ENCODE data around the gene FBXL14. TPM values are rescaled to one million over a fixed set of nuclear protein-coding genes. Genes with fewer than 3 reads are reported as not detected.

Gene FBXL14
- polyA plus RNA-seq, 1 experiment, result 3.2 TPM

DNA sequence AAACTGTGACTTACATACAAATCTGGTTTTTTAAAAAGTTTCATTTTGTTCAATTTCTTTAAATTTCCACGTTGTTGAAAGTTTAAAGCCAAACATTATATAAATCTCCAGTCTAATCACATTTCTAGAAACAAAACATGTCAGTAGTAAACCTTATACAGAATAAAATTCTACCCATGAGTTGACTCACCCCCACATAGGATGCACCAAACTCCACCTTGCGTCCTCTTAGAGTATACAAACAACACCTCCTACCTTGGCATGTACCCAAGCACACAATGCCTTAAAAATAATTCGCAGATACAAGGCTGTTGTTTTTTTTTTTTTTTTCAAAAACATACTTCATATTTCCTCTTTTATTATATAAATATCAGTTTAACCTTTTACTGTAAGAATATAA is 3.3 kb downstream of the FBXL14 start:
- 0 out of 2 replicates have a peak, but pooled peaks have one; percentile 3 for TF ChIP-seq CTCF (IDR thresholded peaks at IDR 0.05; ENCODE audit: low read depth, low read length)
- no peak for DNase-seq (ENCODE audit: low read depth, low spot score)
- Histone ChIP-seq H3K9me3 (ENCODE audit: control insufficient read depth, insufficient read depth, low read length) (no peaks in the 10 kb centered on the region), H3K27ac (ENCODE audit: low read depth, low read length) (no peak overlapping the region), H3K27me3 (ENCODE audit: control insufficient read depth, insufficient read depth, low read length) (no peaks in the 10 kb centered on the region), H3K4me3 (ENCODE audit: low read depth, low read length) (peak overlapping the region; percentile 52)
- ChIA-PET CTCF (no interaction called here), POLR2A (no interaction called here)

GRCh38 chr12:1590221-1590979 is 4.0 kb downstream of the FBXL14 start:
- H3K27me3 ChIP-seq (ENCODE audit: control insufficient read depth, insufficient read depth, low read length), result no peaks in the 10 kb centered on the region
- peak overlapping the region; percentile 42 for H3K27ac ChIP-seq (ENCODE audit: low read depth, low read length)
- TF ChIP-seq CTCF (IDR thresholded peaks at IDR 0.05; ENCODE audit: low read depth, low read length), result no peak
- ChIA-PET POLR2A (no interaction called here), CTCF (interaction anchor here (5.6 kb wide), 1 partner anchor 473 kb away, joined by 65 read pairs; no protein-coding TSS in a partner anchor)
- no peaks in the 10 kb centered on the region for H3K9me3 ChIP-seq (ENCODE audit: control insufficient read depth, insufficient read depth, low read length)
- peak overlapping the region; percentile 52 for H3K4me3 ChIP-seq (ENCODE audit: low read depth, low read length)
- DNase-seq (ENCODE audit: low read depth, low spot score), result no peak

GRCh38 chr12:1588575-1588947 is 5.8 kb downstream of the FBXL14 start:
- POLR2A ChIA-PET, result interaction anchor here (1.1 kb wide), 1 partner anchor 470 kb away, joined by 3 read pairs; no protein-coding TSS in a partner anchor
- DNase-seq (ENCODE audit: low read depth, low spot score), result no peak
- H3K27ac ChIP-seq (ENCODE audit: low read depth, low read length), result no peak overlapping the region

GRCh38 chr12:1587927-1588574 is 6.3 kb downstream of the FBXL14 start:
- H3K27ac ChIP-seq (ENCODE audit: low read depth, low read length), result no peak overlapping the region
- POLR2A ChIA-PET, result interaction anchor here (1.1 kb wide), 1 partner anchor 470 kb away, joined by 3 read pairs; no protein-coding TSS in a partner anchor
- no peaks in the 10 kb centered on the region for H3K27me3 ChIP-seq (ENCODE audit: control insufficient read depth, insufficient read depth, low read length)
- no peaks in the 10 kb centered on the region for H3K9me3 ChIP-seq (ENCODE audit: control insufficient read depth, insufficient read depth, low read length)
- no peak overlapping the region for H3K4me3 ChIP-seq (ENCODE audit: low read depth, low read length)
- no peak for DNase-seq (ENCODE audit: low read depth, low spot score)
- no peak for TF ChIP-seq CTCF (IDR thresholded peaks at IDR 0.05; ENCODE audit: low read depth, low read length)
- CTCF ChIA-PET, result interaction anchor here (1.1 to 5.6 kb wide), 5 partner anchors 18 to 639 kb away, joined by 3 to 65 read pairs (median 4); partner anchors contain the start of gene RAD52

More at GRCh38 chr12:1588575-1588947, 5.8 kb downstream of the FBXL14 start:
- H3K27me3 ChIP-seq (ENCODE audit: control insufficient read depth, insufficient read depth, low read length), result no peaks in the 10 kb centered on the region
- no peak for TF ChIP-seq CTCF (IDR thresholded peaks at IDR 0.05; ENCODE audit: low read depth, low read length)
- H3K4me3 ChIP-seq (ENCODE audit: low read depth, low read length), result no peak overlapping the region
- CTCF ChIA-PET, result interaction anchor here (1.1 to 5.6 kb wide), 4 partner anchors 17 to 639 kb away, joined by 3 to 65 read pairs (median 5); partner anchors contain the start of gene RAD52
- H3K9me3 ChIP-seq (ENCODE audit: control insufficient read depth, insufficient read depth, low read length), result no peaks in the 10 kb centered on the region

Data from AG04450 (cell line).